Measurements from ENCODE around the gene GYS2.

GYS2 gene

DNA sequence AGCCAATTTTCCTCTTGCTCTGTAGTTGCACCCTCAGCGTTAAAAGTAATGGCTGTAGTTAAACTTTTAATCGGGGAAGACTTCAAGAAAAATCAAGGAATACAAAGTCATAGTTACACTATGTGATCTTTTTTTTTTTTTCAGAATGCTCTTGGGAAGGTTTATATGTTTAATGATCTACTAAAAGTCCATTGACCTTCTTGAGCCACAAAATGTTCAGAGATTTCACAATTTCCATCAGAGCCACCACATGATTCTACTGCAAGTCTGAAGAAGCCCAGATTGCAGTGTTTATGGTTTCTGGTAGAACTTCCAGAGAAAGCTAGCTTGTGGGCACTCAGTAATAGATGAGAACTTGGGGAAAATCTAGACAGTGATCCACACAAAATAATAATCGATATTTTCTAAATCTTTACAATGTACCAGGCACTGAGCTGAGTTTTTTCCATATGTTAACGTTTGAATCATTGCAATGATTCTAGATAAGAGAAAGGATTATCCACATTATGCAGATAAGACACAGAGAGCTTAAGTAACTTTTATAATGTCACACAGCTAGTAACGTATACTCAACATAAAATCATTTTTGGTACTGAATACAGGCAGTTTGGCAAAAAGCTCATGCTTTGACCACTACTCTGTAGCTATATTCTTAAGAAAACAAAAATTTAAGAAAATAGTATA, 38.3 kb downstream of the GYS2 start:
- Histone ChIP-seq H3K27ac (replicated peaks) (no peak overlapping the region), H3K4me3 (replicated peaks; ENCODE audit: insufficient read depth, low read length) (no peak overlapping the region), H3K27me3 (ENCODE audit: insufficient read depth, poor library complexity, severe bottlenecking) (no peaks in the 10 kb centered on the region)
- DNase-seq (ENCODE audit: low read depth in 1 of 2, low spot score in 1 of 2), result no peak
- TF ChIP-seq, protein P1, sequence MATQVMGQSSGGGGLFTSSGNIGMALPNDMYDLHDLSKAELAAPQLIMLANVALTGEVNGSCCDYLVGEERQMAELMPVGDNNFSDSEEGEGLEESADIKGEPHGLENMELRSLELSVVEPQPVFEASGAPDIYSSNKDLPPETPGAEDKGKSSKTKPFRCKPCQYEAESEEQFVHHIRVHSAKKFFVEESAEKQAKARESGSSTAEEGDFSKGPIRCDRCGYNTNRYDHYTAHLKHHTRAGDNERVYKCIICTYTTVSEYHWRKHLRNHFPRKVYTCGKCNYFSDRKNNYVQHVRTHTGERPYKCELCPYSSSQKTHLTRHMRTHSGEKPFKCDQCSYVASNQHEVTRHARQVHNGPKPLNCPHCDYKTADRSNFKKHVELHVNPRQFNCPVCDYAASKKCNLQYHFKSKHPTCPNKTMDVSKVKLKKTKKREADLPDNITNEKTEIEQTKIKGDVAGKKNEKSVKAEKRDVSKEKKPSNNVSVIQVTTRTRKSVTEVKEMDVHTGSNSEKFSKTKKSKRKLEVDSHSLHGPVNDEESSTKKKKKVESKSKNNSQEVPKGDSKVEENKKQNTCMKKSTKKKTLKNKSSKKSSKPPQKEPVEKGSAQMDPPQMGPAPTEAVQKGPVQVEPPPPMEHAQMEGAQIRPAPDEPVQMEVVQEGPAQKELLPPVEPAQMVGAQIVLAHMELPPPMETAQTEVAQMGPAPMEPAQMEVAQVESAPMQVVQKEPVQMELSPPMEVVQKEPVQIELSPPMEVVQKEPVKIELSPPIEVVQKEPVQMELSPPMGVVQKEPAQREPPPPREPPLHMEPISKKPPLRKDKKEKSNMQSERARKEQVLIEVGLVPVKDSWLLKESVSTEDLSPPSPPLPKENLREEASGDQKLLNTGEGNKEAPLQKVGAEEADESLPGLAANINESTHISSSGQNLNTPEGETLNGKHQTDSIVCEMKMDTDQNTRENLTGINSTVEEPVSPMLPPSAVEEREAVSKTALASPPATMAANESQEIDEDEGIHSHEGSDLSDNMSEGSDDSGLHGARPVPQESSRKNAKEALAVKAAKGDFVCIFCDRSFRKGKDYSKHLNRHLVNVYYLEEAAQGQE (IDR thresholded peaks at IDR 0.05; ENCODE audit: insufficient replicate concordance, low read depth), result no peak
- TF ChIP-seq POLR2AphosphoS5 (IDR thresholded peaks at IDR 0.05; ENCODE audit: low read depth) (no peak), SPI1 (IDR thresholded peaks at IDR 0.05; ENCODE audit: borderline replicate concordance, low read depth) (no peak), GABPA (IDR thresholded peaks at IDR 0.05; ENCODE audit: low read depth) (no peak)
- TF ChIP-seq, protein P2, sequence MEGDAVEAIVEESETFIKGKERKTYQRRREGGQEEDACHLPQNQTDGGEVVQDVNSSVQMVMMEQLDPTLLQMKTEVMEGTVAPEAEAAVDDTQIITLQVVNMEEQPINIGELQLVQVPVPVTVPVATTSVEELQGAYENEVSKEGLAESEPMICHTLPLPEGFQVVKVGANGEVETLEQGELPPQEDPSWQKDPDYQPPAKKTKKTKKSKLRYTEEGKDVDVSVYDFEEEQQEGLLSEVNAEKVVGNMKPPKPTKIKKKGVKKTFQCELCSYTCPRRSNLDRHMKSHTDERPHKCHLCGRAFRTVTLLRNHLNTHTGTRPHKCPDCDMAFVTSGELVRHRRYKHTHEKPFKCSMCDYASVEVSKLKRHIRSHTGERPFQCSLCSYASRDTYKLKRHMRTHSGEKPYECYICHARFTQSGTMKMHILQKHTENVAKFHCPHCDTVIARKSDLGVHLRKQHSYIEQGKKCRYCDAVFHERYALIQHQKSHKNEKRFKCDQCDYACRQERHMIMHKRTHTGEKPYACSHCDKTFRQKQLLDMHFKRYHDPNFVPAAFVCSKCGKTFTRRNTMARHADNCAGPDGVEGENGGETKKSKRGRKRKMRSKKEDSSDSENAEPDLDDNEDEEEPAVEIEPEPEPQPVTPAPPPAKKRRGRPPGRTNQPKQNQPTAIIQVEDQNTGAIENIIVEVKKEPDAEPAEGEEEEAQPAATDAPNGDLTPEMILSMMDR (IDR thresholded peaks at IDR 0.05; ENCODE audit: insufficient read depth, low read length), result no peak

- TF ChIP-seq POLR2AphosphoS5 (IDR thresholded peaks at IDR 0.05; ENCODE audit: low read depth), result no peak
- no peak for TF ChIP-seq SPI1 (IDR thresholded peaks at IDR 0.05; ENCODE audit: borderline replicate concordance, low read depth)
- no peak for TF ChIP-seq GABPA (IDR thresholded peaks at IDR 0.05; ENCODE audit: low read depth)
- TF ChIP-seq, protein P2 (IDR thresholded peaks at IDR 0.05; ENCODE audit: insufficient read depth, low read length), result no peak
- TF ChIP-seq, protein P1 (IDR thresholded peaks at IDR 0.05; ENCODE audit: insufficient replicate concordance, low read depth), result no peak
- no peak for DNase-seq (ENCODE audit: low read depth in 1 of 2, low spot score in 1 of 2)
- no peak overlapping the region for H3K27ac ChIP-seq (replicated peaks)
- H3K4me3 ChIP-seq (replicated peaks; ENCODE audit: insufficient read depth, low read length), result no peak overlapping the region
- H3K27me3 ChIP-seq (ENCODE audit: insufficient read depth, poor library complexity, severe bottlenecking), result no peaks in the 10 kb centered on the region
These were observed 41.8 kb downstream of the GYS2 start for GRCh38 chr12:21562859-21563258.

DNA sequence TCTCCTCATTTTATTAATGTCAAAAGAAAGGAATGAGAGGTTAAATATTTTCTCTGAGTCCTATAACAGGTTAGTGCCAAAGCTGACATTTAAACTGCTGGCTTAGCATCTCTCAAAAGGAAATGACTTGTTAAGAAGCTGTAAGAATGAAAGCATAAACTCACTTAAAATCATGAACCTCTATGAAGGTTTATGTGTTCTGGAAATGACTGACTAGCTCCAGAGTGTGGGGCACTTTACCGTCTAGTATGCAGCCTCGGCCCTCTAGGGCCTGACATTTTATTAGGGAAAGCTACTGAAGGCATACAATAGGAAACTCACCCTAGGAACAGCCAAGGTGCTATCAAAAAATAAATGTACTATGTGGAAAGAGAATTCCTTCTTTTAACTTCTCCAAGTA, 43.5 kb downstream of the GYS2 start:
- Histone ChIP-seq H3K27ac (replicated peaks) (no peak overlapping the region), H3K4me3 (replicated peaks; ENCODE audit: insufficient read depth, low read length) (no peak overlapping the region), H3K27me3 (ENCODE audit: insufficient read depth, poor library complexity, severe bottlenecking) (no peaks in the 10 kb centered on the region)
- TF ChIP-seq GABPA (IDR thresholded peaks at IDR 0.05; ENCODE audit: low read depth) (no peak), POLR2AphosphoS5 (IDR thresholded peaks at IDR 0.05; ENCODE audit: low read depth) (no peak), SPI1 (IDR thresholded peaks at IDR 0.05; ENCODE audit: borderline replicate concordance, low read depth) (no peak)
- TF ChIP-seq, protein P2 (IDR thresholded peaks at IDR 0.05; ENCODE audit: insufficient read depth, low read length), result no peak
- TF ChIP-seq, protein P1 (IDR thresholded peaks at IDR 0.05; ENCODE audit: insufficient replicate concordance, low read depth), result no peak
- no peak for DNase-seq (ENCODE audit: low read depth in 1 of 2, low spot score in 1 of 2)

All from HL-60 (cell line).